ENCODE measurements around the gene ANKRD65. TPM values are rescaled to one million over a fixed set of nuclear protein-coding genes. Genes with fewer than 3 reads are reported as not detected.
"Not testable (repeated sequence)": the region's sequence is repeated elsewhere in the genome, so short reads cannot be mapped to it uniquely, and the experiment has no call there.

The ANKRD65 gene
- polyA plus RNA-seq, 3 donors: 9.0 to 15.7 (median 12.0) TPM

DNA sequence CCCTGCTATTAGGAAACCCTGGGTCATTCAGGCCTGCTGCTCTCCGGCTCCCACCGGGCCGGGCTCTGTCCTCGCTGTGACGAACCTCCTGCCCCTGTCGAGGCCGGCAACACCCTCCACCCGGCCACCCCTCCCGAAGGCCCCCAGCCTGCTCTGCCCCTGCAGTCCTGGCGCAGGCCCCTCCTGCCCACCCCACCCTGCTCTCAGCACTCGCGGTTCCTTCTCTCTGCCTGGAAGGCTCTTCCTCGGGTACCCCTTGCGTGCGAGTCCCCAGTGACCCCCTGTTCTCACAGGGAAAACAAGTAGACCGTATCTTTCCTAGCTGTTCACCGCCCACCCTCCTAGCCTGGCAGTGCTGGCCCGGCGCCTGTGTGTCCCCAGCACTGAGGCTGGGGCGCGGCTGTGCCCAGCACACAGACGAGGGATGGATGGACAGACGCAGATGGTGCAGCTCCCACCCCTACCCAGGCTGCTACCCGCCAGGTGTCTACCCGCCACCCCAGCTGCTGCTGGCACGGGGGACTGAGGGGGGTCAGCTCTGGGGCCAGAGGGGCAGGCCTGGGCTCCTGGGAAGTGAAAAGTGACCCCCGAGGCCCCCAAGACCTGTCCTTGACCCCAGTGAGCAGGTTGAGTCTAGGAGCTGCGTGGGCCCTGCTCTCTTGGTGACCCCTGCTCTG lies 11.3 kb upstream of the ANKRD65 start:
- DNase-seq: no peak

DNA sequence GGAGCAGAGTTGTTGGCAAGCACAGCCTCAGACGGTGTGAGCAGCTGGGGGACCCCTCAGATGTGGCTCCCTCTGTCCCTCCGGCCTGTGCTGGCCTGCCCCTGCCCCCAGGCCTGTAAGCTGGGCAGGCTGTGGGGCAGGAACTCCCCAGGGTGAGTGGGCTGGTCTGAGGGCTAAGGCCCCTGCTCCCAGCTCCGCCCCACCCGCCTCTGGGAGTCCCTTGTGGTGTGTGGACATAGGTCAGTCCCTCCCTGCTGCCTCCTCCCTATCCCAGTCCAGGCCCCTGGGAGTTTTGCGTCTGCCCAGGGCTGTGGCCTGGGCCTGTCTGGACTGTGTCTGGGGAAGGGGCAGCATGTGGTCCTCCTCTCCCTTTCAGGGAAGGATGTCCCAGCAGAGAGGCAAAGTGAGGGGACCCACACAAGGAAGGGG lies 10.8 kb upstream of the ANKRD65 start:
- DNase-seq: no peak

DNA sequence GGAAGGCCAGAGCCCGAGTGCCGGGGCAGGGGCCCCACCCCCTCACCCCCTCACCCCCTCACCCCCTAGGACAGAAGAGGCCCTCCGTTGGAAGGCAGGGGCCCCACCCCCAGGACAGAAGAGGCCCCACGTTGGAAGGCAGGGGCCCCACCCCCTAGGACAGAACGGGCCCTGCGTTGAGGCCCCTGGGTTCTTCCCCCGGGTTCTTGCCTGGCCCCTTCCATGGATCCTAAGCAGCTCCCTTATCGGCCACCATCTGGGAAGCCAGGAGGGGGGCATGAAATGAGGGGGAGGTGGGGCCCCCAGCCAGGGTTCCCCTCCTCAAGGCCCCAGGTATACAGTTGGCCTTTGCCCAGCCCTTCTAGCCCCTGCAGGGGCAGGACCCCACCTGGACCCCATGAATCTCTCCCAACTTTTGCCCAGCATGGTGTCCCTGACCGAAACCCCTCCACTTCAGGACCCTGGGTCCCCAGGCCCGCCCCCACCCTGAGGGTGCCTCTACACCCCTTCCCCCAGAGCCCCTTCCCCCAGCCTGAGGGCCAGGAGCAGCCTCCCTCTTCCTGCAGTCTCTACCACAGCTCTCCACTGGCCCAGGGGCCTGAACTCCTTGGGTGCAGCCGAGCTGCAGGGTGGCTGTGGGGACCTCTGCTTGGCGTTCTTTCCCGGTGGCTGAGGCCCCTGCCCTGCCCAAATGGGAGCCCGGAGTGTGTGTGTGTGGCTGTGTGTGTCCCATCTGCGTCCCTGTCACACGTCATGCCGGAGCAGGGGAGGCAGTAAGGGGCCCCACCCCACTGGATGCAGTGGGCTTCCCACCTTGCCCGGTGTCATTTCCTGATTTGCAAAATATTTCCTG lies 10.1 kb upstream of the ANKRD65 start:
- DNase-seq: no peak

DNA sequence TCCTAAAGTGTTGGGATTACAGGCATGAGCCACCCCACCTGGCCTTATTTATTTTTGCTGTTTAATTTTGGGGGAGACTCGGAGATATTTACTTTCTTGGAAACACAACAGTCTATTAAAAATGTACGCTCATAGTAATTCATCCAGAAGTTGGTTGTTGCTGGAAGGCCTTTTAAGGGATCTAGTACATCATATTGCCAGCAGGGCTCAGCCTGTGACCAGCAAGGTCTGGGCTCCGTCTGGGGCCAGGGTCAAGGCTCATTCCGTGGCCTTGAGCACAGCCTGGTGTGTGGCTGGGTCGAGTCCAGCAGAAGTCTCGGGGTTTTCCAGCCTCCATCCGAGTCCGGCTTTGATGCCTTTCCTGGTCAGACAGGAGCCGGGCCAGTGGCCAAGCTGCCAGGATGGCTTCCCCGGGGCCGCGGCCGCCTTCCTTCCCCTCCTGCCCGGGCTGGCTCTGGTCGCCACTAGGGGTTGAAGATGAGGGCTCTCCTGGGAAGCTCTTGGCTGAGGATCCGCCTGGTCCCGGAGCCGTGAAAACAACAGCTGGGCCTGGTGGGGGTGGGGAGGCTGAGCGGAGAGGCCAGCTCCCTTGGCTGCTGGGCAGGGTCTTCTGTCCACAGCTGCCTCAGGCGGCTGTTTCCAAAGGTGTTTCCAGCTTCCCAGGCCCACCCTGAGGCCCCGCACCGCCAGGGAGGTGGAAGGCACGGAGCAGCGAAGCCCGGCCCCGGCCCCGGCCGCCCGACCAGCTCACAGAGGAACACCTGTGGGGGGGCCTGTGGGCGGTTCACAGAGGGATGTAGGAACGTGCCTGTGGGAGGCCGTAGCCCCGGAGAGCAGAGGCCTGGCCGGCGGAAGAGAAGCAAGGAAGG lies 9.3 kb upstream of the ANKRD65 start:
- DNase-seq: no peak

DNA sequence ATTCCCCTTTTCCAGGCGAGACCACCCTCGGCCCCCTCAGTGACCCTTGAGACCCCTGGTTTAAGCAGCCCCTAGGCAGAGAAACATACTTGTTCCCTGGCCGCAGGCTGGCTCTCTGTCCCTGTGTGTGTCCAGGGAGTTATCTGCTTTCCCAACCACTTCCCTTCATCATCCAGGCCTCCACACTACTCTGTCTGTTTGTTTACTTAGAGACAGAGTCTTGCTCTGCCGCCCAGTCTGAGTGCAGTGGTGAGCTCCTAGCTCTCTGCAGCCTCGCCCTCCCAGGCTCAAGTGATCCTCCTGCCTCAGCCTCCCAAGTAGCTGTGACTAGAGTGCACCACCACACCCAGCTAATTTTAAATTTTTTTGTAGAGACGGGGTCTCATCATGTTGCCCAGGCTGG lies 8.6 kb upstream of the ANKRD65 start:
- no peak for DNase-seq

DNA sequence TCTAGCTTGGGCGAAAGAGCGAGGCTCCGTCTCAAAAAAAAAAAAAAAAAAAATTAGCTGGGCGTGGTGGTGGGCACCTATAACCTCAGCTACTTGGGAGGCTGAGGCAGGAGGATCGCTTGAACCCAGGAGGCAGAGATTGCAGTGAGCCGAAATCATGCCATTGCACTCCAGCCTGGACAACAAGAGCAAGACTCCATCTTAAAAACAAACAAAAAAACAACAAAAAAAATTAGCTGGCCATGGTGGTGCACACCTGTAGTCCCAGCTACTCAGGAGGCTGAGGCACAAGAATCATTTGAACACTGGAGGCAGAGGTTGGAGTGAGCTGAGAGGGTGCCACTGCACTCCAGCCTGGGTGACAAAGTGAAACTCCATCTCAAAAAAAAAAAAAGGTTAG lies 7.9 kb upstream of the ANKRD65 start:
- not testable (repeated sequence) for DNase-seq

DNA sequence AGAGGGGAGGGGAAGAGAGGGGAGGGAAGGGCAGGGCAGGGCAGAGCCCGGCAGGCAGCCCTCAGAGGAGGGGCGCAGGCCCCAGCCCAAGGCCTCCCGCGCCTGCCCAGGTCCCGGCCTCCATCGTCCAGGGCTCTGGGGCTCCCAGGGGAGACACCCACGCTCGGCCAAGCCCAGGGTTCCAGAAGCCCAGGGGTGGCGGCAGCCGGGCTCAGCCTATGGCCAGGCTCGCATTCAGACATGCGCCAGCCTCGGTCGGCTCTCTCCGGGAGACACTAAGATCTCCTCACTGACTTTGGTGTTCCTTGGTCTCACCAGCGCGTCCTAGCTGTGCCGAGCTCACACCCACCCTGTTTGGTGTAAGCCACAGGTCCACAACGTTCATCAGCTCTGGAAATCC lies 7.1 kb upstream of the ANKRD65 start:
- no peak for DNase-seq

DNA sequence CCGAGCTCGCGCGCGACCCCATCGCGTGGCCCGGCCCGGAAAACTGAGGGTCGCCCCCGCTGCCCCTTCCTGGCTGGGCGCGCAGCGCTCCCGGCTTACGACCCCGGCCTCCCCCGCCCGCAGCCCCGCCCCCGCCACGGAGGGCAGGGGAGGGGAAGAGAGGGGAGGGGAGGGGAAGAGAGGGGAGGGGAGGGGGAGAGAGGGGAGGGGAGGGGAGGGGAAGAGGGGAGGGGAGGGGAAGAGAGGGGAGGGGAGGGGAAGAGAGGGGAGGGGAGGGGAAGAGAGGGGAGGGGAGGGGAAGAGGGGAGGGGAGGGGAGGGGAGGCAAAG lies 6.7 kb upstream of the ANKRD65 start:
- no peak for DNase-seq

DNA sequence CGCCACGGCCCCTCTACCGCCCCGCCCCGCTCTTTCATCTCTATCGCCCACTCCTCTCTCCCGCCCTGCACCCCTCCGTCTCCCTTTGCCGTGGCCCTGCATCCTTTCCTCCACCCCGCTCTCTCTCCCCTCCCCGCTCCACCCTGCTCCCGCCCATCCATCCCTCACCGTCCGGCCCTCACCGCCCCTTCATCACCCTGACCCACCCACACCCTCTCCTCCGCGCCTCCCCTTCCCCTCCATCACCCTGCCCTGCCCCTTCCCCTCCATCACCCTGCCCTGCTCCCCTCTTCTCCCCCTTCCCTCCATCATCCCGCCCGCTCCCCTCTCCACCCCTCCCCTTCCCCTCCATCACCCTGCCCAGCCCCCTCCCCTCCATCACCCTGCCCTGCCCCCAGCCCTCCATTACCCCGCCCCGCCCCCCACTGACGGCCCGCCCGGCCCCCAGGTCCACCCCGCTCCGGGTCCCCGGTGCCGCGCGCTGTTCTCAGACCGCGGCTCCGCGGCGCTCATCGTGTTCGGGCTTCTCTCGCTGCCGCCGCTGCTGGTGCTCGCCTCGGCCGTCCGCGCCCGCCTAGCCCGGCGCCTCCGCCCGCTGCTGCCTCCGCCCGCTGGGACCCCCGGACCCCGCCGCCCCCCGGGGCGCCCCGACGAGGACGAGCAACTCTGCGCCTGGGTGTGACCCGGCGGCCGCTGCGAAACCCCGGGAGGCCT lies 6.2 kb upstream of the ANKRD65 start:
- no peak for DNase-seq

DNA sequence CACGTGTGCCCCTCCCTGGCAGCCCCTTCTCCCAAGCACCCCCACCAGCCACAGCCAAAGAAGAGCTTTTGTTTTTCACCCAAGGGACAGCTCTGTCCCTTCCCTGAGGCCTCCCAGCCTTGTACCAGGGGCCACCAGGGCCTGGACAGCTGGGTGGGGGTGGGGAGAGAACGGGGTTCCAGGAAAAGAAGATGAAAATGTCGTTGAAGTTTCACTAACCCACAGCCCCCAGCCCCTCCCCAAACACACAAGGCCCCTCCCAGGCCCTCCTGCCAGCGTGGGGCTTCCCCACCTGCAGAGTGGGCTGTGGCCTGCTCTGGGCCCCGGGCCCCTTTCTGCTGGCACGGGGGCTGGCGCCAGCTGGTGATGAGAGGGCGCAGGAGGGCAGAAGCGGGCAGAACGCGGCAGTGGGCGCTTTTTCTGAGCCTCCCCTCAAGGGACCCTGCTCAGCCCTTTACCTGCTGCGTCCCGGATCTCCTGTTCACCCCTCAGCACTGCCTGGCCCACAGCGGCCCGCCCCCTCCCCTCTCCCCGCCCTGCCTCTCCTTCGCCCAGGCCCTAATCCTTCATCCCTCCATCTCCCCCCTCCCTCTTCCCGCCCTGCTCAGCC lies 5.5 kb upstream of the ANKRD65 start:
- DNase-seq: no peak

DNA sequence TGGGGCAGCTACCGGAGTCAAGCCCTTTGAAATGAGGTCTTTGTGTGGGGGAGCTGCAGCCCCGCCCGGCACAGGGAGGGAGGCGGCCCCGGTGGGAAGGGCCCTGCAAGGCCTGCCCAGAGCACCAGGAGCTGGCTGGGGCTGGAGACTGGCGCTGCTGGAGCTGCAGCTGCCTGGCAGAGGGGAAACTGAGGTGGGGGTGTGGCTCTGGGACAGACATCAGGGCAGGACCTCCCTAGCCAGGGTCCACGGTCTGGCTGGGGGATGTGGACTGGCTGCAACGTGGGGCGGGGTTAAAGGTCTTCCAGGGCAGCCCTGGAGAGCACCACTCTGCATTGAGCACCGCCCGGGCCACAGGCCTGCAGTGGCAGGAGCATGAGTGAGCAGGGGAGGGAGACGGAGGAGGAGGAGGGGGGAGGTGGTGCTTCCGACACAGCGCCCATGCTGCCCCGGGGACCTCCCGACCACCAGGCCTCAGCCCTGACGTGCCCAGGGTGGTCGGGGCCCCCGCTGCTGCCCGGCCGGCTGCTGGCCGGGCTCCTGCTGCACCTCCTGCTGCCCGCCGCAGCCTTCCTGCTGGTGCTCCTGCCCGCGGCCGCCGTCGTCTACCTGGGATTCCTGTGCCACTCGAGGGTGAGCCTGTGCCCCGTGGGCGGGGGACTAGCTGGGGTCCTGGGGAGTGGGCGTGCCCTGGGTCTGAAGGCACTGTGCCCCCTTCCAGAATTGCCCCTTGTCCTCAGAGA lies 4.8 kb upstream of the ANKRD65 start:
- DNase-seq: no peak

DNA sequence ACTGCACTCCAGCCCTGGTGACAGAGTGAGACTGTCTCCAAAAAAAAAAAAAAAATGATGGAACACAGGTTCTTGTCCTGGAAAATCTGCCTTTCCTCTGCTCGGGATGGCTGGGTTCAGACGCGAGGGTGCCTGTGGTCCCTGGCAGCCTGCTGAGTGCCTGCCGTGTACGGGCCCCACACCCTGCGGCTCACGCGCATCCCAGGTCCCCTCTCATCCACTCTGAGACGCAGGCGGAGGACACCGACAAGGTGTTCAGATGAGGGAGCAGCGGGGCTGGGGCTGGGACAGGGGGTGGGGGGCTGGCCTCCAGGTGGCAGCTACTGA lies 4.3 kb upstream of the ANKRD65 start:
- DNase-seq: no peak

DNA sequence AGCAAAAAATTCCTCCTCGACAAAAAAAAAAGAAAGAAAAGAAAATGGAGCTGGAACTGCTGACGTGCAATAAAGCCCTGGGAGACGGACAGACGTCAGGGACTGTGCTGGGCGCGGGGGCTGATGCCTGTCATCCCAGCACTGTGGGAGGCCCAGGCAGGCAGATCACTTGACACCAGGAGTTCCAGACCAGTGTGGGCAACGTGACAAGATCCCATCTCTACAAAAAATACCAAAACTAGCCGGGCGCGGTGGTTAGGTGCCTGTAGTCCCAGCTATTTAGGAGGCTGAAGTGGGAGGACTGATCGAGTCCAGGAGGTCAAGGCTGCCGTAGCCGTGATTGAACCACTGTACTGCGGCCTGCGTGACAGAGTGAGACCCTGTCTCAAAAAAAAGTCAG lies 3.6 kb upstream of the ANKRD65 start:
- no peak for DNase-seq

DNA sequence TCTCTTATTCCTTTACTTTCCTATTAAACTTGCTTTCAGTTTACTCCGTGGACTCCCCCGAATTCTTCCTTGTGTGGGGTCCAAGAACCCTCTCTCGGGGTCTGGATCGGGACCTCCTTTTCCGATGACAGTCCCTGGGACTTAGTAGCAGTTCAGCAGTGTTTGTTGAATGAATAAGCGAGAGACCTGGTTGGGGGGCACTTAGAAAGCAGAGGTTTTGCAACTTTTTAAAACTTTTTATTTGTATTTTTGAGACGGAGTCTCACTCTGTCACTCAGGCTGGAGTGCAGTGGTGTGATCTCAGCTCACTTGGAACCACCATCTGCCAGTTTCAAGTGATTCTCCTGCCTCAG lies 2.1 kb upstream of the ANKRD65 start:
- no peak for DNase-seq

DNA sequence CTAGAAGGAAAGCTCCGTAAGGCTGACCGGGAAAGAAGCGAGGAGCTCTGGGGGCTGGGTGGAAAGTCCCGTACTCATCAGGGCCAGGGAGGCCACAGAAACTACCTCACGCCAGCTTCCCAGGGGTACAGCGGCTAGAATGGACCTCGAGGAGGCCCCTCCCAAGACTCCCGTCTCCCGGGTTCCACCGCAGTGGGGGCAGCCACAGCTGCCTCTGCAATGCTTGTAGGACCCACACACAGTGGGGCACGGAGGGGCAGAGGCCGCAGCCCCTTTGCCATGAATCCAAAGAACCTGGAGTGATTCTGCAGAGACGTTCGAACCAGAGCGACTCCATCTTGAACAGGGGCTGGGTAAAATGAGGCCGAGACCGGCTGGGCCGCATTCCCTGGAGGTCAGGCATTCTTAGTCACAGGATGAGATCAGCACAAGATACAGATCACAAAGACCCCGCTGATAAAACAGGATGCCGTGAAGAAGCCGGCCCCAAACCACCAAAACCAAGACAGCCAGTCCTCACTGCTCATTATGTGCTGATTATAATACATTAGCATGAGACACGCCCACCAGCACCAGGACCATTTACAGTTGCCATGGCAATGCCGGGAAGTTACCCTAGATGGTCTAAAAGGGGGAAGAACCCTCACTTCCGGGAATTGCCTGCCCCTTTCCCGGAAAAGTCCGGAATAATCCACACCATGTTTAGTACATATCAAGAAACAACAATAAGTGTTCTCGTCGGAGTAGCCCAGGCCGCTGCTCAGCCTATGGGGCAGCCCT lies 1.6 kb upstream of the ANKRD65 start:
- DNase-seq: no peak

DNA sequence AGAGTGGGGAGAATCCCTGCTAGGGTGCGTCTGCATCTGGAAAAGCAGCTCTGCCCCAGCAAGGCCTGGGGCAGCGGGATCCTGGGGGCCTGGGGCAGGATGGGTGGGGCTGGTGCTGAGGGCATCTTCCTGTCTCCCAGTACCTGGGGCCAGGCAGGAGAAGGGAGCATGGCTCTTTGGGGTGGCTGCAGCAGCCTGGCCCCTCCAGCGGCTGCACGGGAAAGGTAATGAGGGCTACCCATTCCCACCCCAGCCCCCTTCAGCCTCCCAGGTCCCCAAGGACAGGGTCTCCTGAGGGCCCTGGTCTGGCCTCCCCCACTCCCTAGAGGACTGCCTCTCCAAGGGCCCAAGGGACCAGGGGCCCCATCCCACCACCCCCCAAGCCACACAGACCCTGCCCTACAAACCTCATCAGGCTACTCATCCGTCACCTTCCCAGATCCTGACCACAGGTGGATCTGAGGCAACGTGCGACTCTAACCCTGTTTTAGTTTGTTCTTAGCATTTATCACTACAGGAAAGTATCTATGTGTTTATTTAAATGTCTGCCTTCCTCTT lies 910 bp upstream of the ANKRD65 start:
- DNase-seq: no peak

DNA sequence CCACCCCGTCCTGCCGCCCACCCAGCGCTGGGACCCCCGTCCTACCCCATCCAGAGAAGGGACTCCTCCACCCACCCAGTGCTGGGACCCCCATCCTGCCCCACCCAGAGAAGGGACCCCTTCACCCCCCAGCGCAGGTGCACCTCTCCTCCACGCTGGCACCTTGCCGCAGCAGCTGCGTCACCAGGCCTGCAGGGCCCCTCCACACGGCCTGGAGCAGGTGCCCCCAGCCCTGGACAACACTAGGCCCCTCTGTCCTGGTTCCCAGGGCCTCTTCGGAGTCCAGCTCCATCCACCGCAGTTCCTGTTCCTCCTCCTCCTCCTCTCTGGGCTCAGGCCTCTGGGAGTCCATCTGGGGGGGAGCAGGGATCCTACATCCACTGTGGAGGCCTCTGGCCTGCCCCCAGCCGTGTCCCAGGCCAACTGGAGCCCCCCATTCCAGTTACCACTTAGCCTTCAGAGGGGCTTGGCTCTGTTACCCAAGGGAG lies 378 bp downstream of the ANKRD65 start:
- DNase-seq: no peak

DNA sequence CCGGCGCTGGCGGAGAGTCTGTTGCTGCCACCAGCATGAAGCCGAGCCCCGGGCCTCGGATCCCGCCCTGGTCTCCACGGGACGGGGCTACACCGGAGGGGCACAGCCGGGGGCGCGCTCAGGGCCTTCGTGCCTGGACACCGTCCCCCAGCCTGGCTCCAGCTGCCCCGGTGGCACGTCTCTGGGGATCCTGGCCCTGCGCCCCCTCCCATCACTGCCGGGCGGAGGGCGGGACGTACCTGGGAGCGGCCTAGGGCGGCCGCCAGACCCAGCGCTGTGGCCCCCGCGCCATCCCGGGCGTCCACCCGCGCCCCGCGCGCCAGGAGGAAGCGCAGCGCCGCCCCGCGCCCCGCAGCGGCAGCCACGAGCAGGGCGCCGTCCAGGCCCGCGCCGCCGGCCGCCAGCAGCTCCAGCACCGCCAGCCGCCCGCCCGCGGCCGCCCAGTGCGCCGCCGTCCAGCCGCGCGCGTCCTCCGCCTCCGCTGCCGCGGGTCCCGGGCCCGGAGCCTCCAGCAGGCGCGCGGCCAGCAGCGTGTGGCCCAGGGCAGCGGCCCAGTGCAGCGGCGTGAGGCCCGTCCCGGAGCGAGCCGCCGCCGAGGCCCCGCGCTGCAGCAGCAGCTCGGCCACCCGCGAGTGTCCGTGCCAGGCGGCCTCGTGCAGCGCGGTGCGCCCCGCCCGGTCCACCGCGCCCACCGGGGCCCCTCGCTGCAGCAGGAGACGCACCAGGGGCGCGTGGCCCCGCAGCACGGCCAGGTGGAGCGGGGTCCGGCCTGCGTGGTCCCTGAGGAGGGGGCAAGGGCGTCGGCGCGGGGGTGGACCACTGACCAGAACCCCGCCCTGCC lies 1.0 kb downstream of the ANKRD65 start:
- no peak for DNase-seq

DNA sequence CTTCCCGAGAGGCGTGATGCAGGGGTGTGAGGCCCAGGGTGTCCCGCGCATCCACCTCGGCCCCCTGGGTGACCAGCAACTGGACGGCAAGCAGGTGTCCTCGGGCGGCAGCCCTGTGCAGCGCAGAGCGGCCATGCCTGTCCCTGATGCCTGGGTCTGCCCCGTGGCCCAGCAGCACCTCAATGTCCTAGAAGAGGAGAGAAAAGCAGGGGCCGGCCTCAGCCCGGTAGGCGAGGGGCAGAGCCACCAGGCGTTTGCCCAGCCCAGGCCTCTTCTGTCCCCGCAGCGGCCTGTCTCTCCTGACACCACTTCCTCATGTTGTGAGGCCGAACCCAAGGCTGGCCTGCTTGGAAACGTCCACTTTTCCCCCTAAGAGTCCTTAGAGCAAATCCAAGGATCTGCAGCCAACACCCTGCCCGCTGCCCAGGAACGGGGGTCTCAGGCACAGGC lies 1.7 kb downstream of the ANKRD65 start:
- no peak for DNase-seq
